LNCaP clone FGC (cell line): ENCODE data around the gene NFIA.

ENCODE experiments used
- DNase-seq: peaks from one replicate; pipeline ENCODE4 v3.0.0-alpha.2; 2011; ENCODE audit warnings: low read depth
- H3K4me3 ChIP-seq: 2 replicates; pipeline ENCODE4 v1.5.1; 2011; ENCODE audit warnings: mild to moderate bottlenecking, low read depth, low read length, control low read depth
- CTCF ChIP-seq: IDR thresholded peaks from 2 replicates; pipeline ENCODE4 v1.5.1; 2012; ENCODE audit warnings: mild to moderate bottlenecking; ENCODE audit not compliant: control insufficient read depth, insufficient read depth; ENCODE audit errors: extremely low read depth

Gene NFIA

GRCh38 chr1:61115436-61115835 lies 33.1 kb downstream of the NFIA start:
- H3K4me3 ChIP-seq = no peak overlapping the region
- no peak for TF ChIP-seq CTCF
- no peak for DNase-seq

GRCh38 chr1:61116421-61116820 lies 34.1 kb downstream of the NFIA start:
- TF ChIP-seq CTCF = no peak
- no peak for DNase-seq
- H3K4me3 ChIP-seq = no peak overlapping the region

GRCh38 chr1:61117283-61117682 lies 34.9 kb downstream of the NFIA start:
- DNase-seq = no peak
- no peak overlapping the region for H3K4me3 ChIP-seq
- no peak for TF ChIP-seq CTCF

GRCh38 chr1:61119085-61119484 lies 36.7 kb downstream of the NFIA start:
- no peak for DNase-seq
- no peak overlapping the region for H3K4me3 ChIP-seq
- no peak for TF ChIP-seq CTCF

- peak overlapping the region; percentile 33 for H3K4me3 ChIP-seq
- no peak for DNase-seq
- no peak for TF ChIP-seq CTCF
These were observed 38.0 kb downstream of the NFIA start for GRCh38 chr1:61120246-61120840.

- H3K4me3 ChIP-seq = peak overlapping the region; percentile 33
- no peak for TF ChIP-seq CTCF
- no peak for DNase-seq
These were observed 38.6 kb downstream of the NFIA start for GRCh38 chr1:61120998-61121397.

- TF ChIP-seq CTCF = no peak
- no peak overlapping the region for H3K4me3 ChIP-seq
- DNase-seq = no peak
These were observed 39.3 kb downstream of the NFIA start for GRCh38 chr1:61121631-61122030.
